ENCODE data around the gene FAM110D.

The FAM110D gene

GRCh38 chr1:26189751-26190275 lies 30.9 kb downstream of the FAM110D start:
- no peak for FAIRE-seq

- FAIRE-seq, result no peak
Observed at GRCh38 chr1:26190373-26190987, 31.6 kb downstream of the FAM110D start, which contains the start of gene CATSPER4. TSS of gene CATSPER4 (plus strand) at chr1:26190602. CDS start at chr1:26190628, 26 bp downstream.

DNA sequence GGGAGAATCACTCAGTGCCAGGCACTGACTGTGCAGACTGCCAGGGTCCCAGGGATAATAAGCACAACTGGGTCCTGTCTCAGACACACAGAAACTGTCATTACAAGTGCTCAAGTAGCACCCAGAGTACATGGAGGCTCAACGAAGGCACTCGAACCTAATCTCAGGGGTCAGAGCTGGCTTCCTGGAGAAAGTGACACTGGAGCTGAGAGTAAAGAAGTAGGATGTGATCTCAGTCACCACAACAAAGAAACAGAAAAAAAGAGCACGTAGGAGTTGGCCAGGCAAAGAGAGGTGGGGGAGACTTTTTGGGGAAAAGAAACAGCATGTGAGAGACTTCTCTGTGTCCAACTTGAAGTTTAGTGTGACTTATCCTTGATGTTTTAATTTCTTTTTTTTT lies 32.9 kb downstream of the FAM110D start:
- FAIRE-seq, result no peak

GRCh38 chr1:26195805-26196204 lies 36.9 kb downstream of the FAM110D start:
- FAIRE-seq, result no peak

GRCh38 chr1:26197301-26197700 lies 38.4 kb downstream of the FAM110D start:
- FAIRE-seq, result no peak

- no peak for FAIRE-seq
Observed at GRCh38 chr1:26197813-26198212, 38.9 kb downstream of the FAM110D start.

GRCh38 chr1:26200413-26200812 lies 41.5 kb downstream of the FAM110D start:
- no peak for FAIRE-seq

DNA sequence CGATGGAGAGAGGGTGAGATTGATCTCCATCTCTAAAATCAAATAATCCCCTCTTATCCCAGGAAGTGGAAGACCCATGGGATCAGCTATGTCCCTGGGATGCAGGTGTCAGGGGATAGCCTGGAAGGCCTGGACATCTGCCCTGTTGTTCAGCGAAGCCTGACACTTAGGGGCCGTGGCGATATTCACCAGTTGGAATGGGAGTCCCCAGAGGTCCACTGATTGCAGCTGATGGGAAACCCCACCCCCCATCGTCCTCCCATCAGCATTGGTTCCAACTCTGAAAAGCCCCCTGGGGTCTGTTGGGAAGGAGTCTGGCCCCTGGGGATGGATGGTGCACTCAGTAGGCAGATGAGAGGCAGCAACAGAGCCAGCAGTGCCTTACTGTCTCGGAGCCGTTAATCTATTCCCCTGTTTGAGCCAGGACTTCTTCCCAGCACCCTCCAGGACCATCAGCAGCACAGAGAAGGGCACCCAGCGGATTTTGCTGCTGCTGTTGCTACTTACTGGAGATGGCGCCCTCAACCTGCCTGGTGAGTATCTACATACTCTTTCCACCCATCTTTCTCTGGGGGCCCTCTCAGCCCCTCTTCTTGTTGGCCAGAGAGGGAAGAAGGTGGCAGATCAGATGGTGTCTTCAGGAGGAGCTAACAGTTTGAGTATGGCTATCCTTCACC lies 44.9 kb downstream of the FAM110D start:
- no peak for FAIRE-seq

GRCh38 chr1:26210147-26210870 lies 51.4 kb downstream of the FAM110D start:
- FAIRE-seq, result no peak

DNA sequence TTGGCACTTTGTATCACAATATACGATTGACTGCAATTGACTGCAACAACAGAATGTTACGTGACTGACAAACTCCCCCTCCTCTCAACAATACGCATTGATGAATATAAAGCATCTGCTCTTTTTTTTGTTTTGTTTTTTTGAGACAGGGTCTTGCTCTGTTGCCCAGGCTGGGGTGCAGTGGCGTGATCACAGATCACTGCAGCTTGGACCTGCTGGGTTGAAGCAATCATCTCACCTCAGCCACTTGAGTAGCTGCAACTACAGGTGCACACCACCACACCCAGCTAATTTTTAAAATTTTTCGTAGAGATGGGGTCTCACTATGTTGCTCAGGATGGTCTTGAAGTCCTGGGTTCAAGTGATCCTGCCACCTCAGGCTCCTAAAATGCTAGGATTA lies 53.8 kb downstream of the FAM110D start:
- no peak for FAIRE-seq

DNA sequence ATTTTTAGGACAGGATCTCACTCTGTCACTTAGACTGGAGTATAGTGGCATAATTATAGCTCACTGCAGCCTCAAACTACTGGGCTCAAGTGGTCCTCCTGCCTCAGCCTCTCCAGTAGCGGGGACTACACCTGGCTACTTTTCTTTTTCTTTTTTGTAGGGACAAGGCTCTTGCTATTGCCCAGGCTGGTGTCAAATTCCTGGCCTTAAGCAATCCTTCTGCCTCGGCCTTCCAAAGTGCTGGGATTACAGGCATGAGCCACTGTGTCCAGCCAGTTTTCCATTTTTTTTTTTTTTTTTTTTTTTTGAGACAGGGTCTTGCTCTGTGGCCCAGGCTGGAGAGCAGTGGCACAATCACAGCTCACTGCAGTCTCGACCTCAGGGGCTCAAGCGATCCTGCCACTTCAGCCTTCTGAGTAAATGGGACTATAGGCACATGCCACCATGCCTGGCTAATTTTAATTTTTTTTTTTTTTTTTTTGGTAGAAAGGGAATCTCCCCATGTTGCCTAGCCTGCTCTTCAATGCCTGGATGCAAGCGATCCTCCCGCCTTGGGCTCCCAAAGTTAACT lies 54.5 kb downstream of the FAM110D start:
- no peak for FAIRE-seq

All from endometrium (tissue), 2 donors.